Stimulated activated CD4-positive, alpha-beta T cell treated with anti-CD3 and anti-CD28 coated beads, Interleukin-12 subunit alpha, Interleukin-12 subunit beta, amount 100 ng/mL, for 24 hours (primary cell): Measurements from ENCODE around the gene TLNRD1.

ENCODE experiments used
- DNase-seq, 2 experiments: peaks; one replicate each; pipeline ENCODE4 v3.0.0-alpha.2; 2020; ENCODE audit warnings: low read depth in 2 of 2

Gene TLNRD1

GRCh38 chr15:80977627-80978036 is 23.1 kb upstream of the TLNRD1 start:
- peak in 1 of 2 experiments; percentile 26 for DNase-seq

DNA sequence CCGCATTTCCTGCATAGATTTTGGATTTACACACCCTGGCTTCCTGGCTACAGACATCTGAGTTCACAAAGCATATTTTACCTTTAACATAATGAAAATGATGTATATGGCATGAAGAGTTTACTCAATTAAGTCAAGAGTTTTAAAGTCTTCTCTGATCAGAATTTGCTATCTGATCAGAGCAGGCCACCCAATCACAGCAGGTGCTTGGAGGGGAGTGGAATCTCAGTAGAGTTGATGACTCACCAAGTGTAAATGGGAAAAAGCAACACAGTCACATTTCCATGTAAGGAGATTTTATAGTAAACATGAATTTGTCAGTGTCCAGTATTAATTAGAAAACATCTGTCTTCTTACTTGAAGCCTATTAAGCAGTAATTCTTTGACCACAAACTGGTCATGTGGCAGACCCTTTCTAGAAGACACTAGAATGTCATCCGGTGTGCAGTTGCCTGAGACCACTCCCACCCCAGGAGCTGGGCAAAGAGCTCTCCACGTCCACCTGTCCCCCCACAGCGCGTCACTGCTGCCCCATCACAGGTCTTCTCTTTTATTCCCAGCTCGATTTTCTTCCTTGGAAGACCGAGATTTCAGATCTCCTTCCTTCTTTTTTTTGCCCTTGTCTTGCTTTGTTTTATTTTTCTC is 21.9 kb upstream of the TLNRD1 start:
- no peak for DNase-seq

DNA sequence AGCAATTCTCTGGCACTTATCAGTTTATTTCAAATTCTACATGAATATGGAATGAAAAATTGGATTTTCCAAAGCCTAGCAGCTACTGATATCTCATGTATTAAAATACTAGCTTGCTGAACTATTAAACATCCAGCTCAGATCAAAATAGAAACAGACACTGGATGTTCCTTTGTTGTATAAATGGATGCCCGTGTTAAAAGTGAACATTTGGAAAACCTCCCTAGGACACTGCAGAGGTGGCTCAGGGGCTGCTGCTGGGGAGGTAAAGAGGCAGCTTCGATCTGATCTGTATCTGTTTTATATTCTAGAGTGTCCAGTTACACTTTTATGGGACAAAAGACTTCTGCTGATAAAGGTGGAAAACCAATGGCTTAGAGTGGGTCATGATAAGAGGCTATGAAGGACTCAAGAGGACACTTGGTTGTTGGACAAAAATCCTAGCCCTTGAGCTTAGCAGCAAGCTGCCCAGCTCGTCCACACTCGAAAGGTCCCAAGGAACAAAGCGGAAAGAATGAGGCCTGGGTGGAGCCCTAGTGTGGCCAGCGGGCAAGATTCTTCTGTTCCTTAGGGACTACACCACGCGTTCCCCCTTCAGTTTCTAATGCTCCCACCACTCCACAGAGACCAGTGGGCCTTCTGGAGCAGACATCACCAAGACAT is 21.1 kb upstream of the TLNRD1 start:
- DNase-seq = no peak

- DNase-seq = no peak
Observed at GRCh38 chr15:80982205-80982604, 18.5 kb upstream of the TLNRD1 start.

- no peak for DNase-seq
Observed at GRCh38 chr15:80982839-80983238, 17.9 kb upstream of the TLNRD1 start.

DNA sequence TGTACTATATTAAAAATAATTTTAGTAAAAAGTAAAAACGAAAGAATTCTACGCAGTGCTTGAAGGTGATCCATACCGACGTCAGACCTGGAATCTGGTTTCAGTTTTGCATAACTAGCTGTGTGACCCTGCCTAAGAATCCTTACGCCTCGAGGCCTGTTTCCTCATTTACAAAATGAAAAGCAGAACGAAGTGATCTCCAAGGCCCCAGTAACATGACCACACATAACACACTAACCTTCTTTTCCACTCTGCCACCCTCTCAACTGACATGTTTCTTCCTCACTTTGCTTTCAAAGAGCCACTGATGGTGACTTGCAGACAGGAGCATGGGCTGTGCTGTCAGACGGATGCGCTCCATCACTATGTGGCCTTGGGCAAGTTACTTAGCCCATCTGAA is 15.9 kb upstream of the TLNRD1 start:
- DNase-seq = no peak

- no peak for DNase-seq
Observed at GRCh38 chr15:80985981-80986380, 14.7 kb upstream of the TLNRD1 start.

DNA sequence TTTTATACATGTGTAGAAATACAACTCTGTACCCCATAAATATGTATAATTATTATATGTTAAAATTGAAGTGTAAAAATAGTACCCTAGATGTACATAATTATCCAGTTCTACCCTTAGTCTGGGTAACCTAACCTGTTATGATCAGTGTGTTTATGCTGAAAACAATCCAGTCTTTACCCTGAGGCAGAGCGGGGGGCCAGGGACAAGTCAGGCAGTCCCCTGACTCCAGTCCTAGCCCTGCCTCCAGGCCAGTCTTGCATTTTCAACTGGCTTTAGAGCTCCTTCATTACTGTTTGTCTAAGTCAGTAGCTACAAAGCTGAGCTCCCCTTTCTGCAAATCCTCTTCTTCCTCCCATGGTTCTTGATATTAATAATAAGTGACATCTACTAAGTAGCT is 14.2 kb upstream of the TLNRD1 start:
- no peak for DNase-seq

DNA sequence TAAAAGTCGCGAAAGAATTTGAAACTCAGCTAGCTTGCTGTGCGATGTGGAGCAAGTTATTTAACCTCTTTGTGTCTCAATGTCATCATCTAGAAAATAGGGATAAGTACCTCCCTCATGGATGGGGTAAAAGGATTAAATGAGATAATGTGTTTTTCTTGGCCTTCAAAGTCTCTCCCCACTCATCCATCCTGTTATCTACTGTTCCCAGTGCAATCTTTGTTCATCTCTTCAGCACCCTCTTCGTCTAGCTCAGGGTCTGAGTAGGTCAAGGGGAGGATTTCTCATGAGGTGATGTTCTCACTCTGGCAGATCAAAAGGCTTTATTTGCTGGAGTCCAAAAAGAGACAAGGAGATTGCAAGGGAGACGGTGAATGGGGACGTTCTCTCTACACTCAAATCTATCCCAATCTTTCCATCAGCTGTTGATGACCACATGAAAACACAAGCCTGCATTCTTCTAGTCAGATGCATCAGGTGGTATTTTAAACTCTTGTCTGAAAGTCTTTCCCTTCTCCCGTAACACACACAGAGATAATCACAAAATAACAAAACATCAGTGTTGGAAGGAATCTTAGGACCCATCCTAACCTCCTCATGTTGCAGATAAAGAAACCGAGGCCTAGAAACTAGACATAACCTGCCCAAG is 12.5 kb upstream of the TLNRD1 start:
- DNase-seq = no peak

- no peak for DNase-seq
Observed at GRCh38 chr15:80989081-80989517, 11.6 kb upstream of the TLNRD1 start.

DNA sequence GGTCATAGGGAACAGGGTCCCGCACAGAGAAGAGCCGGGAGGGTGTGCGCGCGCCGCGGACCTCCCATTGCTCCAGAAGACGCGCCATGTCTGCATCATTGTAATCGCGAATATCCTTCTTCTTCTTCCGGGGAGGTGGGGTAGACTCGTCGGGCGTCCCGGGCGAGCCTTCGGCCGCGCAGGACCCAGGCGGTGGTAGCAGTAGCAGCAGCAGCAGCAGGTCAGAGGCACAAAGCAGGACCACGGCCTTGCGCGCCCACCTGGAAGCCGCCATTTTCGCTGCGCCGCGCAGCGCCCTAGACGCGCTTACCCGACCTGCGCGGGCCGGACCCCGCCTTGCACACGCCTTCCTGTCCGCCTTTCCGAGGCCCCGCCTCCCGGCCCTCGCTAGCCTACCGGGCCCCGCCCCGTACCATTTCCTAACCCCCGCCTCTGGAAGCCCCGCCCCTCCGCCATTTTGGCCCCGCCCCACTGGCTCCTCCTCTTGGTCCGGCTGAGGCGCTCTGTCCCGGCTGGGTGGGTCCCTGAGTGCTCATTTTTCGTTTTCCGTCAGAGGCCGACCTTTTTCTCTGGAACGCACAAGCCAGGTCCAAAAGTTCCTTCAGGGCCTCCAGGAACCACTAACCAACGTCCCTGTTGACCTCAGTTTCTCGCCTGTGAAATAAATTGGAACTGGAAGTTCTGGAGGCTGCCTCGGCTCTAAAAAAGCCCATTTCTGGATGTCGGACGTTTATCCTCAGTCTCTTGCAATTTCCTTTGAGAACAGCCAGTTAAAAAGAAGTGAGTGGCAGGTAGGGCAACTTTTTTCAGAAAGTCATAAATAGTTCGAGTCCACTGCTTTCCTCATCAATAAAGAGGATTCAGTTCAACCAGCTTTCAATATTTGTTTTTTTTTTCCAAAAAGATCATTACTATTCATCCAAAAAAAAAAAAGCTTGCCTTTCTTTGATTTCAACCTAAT is 10.9 kb upstream of the TLNRD1 start, which contains the start of gene MESD:
TSS of gene MESD (minus strand) at position 302 of the 961 bp plus-strand sequence. CDS start at position 274, 28 bp downstream.
- peak; percentile 96 to 99 for DNase-seq

- DNase-seq = no peak
Observed at GRCh38 chr15:80990955-80991354, 9.8 kb upstream of the TLNRD1 start.

DNA sequence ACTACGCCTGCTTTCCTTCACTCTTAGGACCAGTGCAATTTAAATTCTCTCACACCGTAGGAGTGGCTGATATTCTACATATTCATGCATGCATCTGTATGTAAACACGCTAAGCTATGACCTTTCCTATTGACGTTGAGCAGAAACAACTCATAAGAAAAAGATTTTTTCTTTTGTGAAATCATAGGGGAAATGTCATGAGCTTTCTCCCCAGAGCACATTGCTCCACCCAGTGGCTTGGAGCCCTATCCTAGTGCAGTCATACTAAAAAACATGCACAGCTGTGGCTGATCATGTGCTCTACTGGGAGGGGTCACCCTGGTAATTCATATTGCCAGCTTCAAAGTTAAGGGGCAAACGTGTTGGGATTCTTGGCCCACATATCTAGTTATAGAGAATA is 9.3 kb upstream of the TLNRD1 start:
- DNase-seq = no peak

DNA sequence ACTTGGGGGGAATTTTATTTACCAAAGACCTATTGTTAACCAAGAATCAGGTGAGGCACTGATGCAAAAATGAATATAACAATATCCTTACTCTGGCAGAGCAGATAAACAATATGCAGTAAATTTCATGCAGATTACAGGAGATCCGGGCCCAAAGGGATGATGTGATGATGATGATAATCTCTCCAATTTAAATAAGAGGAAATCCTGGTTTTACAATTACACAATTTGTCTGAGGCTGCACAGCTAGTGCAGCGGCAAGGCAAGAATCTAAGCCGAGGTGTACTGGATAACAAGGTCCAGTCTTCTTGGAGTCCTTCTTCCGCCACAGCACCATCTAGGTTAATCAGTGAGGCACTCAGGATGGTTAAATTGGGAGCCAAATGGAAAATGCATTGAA is 8.7 kb upstream of the TLNRD1 start:
- no peak for DNase-seq

- no peak for DNase-seq
Observed at GRCh38 chr15:80992441-80992840, 8.3 kb upstream of the TLNRD1 start.

DNA sequence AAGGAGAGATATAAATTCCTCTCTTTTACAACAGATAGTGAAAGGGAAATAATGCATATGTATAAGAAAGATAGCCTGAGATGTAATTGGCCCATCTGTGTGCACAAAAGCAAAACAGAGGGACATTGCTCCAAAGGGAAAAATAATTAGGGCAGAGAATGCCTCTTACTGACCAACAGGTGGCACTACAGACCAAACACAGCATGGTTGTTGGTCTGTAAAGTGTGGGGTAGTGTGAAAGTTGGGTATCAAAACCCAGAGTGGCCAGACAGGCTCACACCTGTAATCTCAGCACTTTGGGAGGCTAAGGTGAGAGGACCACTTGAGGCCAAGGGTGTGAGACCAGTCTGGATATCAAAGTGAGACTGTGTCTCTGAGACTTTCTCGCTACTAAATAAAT is 4.5 kb upstream of the TLNRD1 start:
- DNase-seq = no peak

- no peak for DNase-seq
Observed at GRCh38 chr15:80997692-80998091, 3.0 kb upstream of the TLNRD1 start.

- DNase-seq = no peak
Observed at GRCh38 chr15:80998251-80998650, 2.5 kb upstream of the TLNRD1 start.

DNA sequence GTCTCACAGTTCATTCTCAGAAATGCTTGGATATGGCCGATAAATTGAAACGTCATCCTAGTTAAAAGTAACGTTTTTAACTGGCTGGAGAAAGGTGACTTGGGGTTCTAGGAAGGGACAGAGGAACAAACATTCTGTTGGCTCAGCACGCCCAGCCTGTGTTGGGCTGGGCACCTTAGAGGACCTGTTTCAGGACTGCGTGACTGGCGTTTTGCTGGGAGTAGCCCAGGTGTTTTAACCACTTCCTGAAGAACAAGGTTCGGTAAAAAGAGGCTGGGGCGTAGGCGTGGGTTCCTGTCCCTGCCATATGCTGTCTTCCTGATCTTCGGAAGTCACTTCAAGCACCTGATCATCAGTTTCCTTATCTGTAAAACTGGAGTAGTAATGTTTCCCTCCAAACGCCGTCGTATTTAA is 1.1 kb upstream of the TLNRD1 start:
- DNase-seq = peak; percentile 27 to 60

GRCh38 chr15:81000144-81000623 is 539 bp upstream of the TLNRD1 start:
- DNase-seq = no peak

- DNase-seq = no peak
Observed at GRCh38 chr15:81001152-81002008, 657 bp downstream of the TLNRD1 start.
